Regular cardiac myocyte (primary cell): Measurements from ENCODE around the gene THEMIS. TPM values are rescaled to one million over a fixed set of nuclear protein-coding genes. Genes with fewer than 3 reads are reported as not detected.

Experiments used
- total RNA-seq: library from RNA; depleted of rRNA; stranded (reverse); fragments of >200 nt; gene quantifications from 2 replicates; pipeline ENCODE4 v1.2.3, GENCODE V29; 2014

The THEMIS gene, protein sequence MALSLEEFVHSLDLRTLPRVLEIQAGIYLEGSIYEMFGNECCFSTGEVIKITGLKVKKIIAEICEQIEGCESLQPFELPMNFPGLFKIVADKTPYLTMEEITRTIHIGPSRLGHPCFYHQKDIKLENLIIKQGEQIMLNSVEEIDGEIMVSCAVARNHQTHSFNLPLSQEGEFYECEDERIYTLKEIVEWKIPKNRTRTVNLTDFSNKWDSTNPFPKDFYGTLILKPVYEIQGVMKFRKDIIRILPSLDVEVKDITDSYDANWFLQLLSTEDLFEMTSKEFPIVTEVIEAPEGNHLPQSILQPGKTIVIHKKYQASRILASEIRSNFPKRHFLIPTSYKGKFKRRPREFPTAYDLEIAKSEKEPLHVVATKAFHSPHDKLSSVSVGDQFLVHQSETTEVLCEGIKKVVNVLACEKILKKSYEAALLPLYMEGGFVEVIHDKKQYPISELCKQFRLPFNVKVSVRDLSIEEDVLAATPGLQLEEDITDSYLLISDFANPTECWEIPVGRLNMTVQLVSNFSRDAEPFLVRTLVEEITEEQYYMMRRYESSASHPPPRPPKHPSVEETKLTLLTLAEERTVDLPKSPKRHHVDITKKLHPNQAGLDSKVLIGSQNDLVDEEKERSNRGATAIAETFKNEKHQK
- total RNA-seq: under 0.01 and 0.19 TPM in 2 replicates

DNA sequence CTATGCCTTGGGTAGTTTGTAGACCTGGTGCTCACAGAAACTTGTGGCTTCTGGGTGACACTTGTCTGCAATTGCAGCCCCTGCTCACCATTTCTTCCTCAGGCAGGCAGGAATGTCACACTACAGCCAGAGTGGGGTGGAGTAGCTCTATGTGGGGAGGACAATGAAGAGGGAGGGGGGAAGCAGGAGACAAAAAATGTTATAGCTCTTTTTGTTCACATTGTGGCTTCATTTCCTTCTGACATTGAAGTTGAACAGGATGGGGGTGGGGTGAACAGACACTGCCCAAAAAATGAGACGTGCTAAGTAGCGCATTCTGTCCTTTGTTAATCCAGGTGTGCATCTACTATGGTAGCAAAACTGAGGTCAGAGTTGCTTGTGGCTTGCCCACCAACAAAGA, at the start of gene THEMIS:
TSS of gene THEMIS (minus strand) at position 124 of the 400 bp plus-strand sequence. CDS start 126 bp downstream, outside the sequence.

